GM12878 (cell line): Measurements from ENCODE around the gene GLT1D1. TPM values are rescaled to one million over a fixed set of nuclear protein-coding genes. Genes with fewer than 3 reads are reported as not detected.

Experiments
- BACH1 ChIP-seq: fragments of 450-650 bp; IDR thresholded peaks from 2 replicates; pipeline ENCODE4 v1.6.1; 2017; ENCODE audit warnings: mild to moderate bottlenecking, borderline replicate concordance
- BCL11A ChIP-seq: IDR thresholded peaks from 2 replicates; pipeline ENCODE4 v1.6.1; 2011; ENCODE audit warnings: low read depth, low read length
- BHLHE40 ChIP-seq, 2 experiments: fragments of 450-650 bp in 1 of 2; IDR thresholded peaks; 2 replicates each; pipeline ENCODE4 v1.6.1; 2011 to 2017; ENCODE audit warnings: low read depth in 2 of 2, borderline replicate concordance in 1 of 2, improper control_type of control experiment in 1 of 2, low read length in 1 of 2, mild to moderate bottlenecking in 1 of 2
- IRF3 ChIP-seq: fragments of 450-650 bp; IDR thresholded peaks from 2 replicates; pipeline ENCODE4 v1.6.1; 2014; ENCODE audit warnings: mild to moderate bottlenecking
- KDM1A ChIP-seq: fragments of 200-600 bp; sonication (generic); IDR thresholded peaks from 2 replicates; pipeline ENCODE4 v1.6.1; 2016; ENCODE audit warnings: borderline replicate concordance
- MTA3 ChIP-seq: IDR thresholded peaks from 2 replicates; pipeline ENCODE4 v1.6.1; 2012; ENCODE audit warnings: low read length, inconsistent platforms, borderline replicate concordance
- NFIC ChIP-seq: IDR thresholded peaks from 2 replicates; pipeline ENCODE4 v1.6.1; 2012; ENCODE audit warnings: low read depth, mild to moderate bottlenecking, inconsistent platforms, low read length, moderate library complexity
- NKRF ChIP-seq: fragments of 450-650 bp; conservative IDR thresholded peaks from 2 replicates; pipeline ENCODE4 v1.6.1; 2017; ENCODE audit warnings: mild to moderate bottlenecking, moderate library complexity
- PKNOX1 ChIP-seq: fragments of 450-650 bp; IDR thresholded peaks from 2 replicates; pipeline ENCODE4 v1.6.1; 2016; ENCODE audit warnings: mild to moderate bottlenecking
- PML ChIP-seq: IDR thresholded peaks from 2 replicates; pipeline ENCODE4 v1.6.1; 2012; ENCODE audit warnings: low read length, inconsistent platforms
- RUNX3 ChIP-seq: IDR thresholded peaks from 2 replicates; pipeline ENCODE4 v1.6.1; 2012; ENCODE audit warnings: low read length, inconsistent platforms
- SMC3 ChIP-seq: IDR thresholded peaks from 2 replicates; pipeline ENCODE4 v1.6.1; 2011; ENCODE audit warnings: low read length, improper control_type of control experiment, borderline replicate concordance
- SREBF1 ChIP-seq: IDR thresholded peaks from 2 replicates; pipeline ENCODE4 v1.6.1; 2012; ENCODE audit warnings: mild to moderate bottlenecking, low read length
- polyA plus RNA-seq, 11 experiments: library from polyadenylated mRNA; depleted of rRNA in 4 of 11; unstranded in 6 of 11; stranded (reverse) in 5 of 11; fragments of >200 nt; fragmentation: Nextera tagmentation in 4 of 11; fragmentation: Illumina TruSeq in 1 of 11; extraction: Ambion mirVana in 4 of 11; extraction: Trizol in 1 of 11; gene quantifications; 1 replicate in 1 of 11; 2 replicates in 10 of 11; pipeline versions ENCODE4 v1.2.1 to v1.2.3, GENCODE V29; 2011 to 2016; ENCODE audit warnings: inconsistent platforms in 2 of 11, missing spikeins in 2 of 11, low read depth in 1 of 11
- total RNA-seq, 4 experiments: library from RNA; depleted of rRNA in 3 of 4; stranded (reverse); fragments of >200 nt in 3 of 4; fragmentation: Illumina TruSeq in 1 of 4; extraction: Trizol in 1 of 4; gene quantifications; 2 replicates each; pipeline versions ENCODE4 v1.2.1 to v1.2.3, GENCODE V29; 2013 to 2021
- TF ChIP-seq, protein P1 (sequence below): IDR thresholded peaks from 2 replicates; pipeline ENCODE4 v1.6.1; 2011; ENCODE audit warnings: borderline replicate concordance, low read depth, mild to moderate bottlenecking, moderate library complexity, mixed read lengths, low read length; ENCODE audit not compliant: insufficient read depth; ENCODE audit errors: extremely low read length
- TF ChIP-seq, protein P2 (sequence below): fragments of 450-650 bp; IDR thresholded peaks from 2 replicates; pipeline ENCODE4 v1.6.1; 2017; ENCODE audit warnings: mild to moderate bottlenecking
- TF ChIP-seq, protein P3 (sequence below), 3 experiments: IDR thresholded peaks in 2 of 3; conservative IDR thresholded peaks in 1 of 3; 2 replicates each; pipeline ENCODE4 v1.5.1; 2011; ENCODE audit warnings: low read depth in 3 of 3, low read length in 3 of 3, mild to moderate bottlenecking in 3 of 3, control low read depth in 2 of 3, moderate library complexity in 2 of 3, inconsistent platforms in 1 of 3, mixed read lengths in 1 of 3; ENCODE audit not compliant: control insufficient read depth in 2 of 3, insufficient read depth in 1 of 3; ENCODE audit errors: extremely low read depth in 1 of 3

Gene GLT1D1
- total and polyA plus RNA-seq, 10 of the 15 experiments (the other 5 are each of a cell fraction or from before 2014, with no cell fraction given): 0.42 to 62.8 (median 3.0) TPM

DNA sequence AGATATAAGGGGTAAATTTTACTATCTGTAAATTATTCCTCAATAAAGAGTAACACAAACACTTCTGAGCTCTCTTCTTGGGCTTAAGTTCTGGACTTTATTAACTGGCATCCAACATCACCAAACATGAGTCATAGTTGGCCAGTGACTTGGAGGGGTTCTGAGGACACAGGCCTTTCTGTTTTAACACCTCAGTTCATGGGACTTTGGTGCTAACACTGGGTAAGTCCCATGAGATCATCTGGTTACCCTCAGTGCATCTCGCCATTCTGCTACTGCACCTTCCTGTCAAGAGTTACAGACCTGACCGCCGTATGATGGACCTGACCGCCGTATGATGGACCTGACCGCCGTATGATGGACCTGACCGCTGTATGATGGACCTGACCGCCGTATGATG, 39.4 kb upstream of the GLT1D1 start (continued):
- TF ChIP-seq NKRF (no peak), IRF3 (no peak), BHLHE40 (IDR thresholded peaks at IDR 0.05; ENCODE audit: borderline replicate concordance in 1 of 2, low read depth in 2 of 2, low read length in 1 of 2) (peak in 1 of 2 experiments; percentile 61; a peak in 2 of 4 replicates), PKNOX1 (no peak), BACH1 (0 out of 2 replicates have a peak, but pooled peaks have one; percentile 9), RUNX3 (peak; percentile 67), MTA3 (no peak), BCL11A (peak; percentile 35; the same call in 1 of the 2 replicates), NFIC (peak; percentile 67), KDM1A (no peak), SMC3 (no peak; the same call in 1 of the 2 replicates), SREBF1 (no peak), PML (0 out of 2 replicates have a peak, but pooled peaks have one; percentile 48)
- TF ChIP-seq, protein P1, sequence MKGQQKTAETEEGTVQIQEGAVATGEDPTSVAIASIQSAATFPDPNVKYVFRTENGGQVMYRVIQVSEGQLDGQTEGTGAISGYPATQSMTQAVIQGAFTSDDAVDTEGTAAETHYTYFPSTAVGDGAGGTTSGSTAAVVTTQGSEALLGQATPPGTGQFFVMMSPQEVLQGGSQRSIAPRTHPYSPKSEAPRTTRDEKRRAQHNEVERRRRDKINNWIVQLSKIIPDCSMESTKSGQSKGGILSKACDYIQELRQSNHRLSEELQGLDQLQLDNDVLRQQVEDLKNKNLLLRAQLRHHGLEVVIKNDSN: no peak
- TF ChIP-seq, protein P2, sequence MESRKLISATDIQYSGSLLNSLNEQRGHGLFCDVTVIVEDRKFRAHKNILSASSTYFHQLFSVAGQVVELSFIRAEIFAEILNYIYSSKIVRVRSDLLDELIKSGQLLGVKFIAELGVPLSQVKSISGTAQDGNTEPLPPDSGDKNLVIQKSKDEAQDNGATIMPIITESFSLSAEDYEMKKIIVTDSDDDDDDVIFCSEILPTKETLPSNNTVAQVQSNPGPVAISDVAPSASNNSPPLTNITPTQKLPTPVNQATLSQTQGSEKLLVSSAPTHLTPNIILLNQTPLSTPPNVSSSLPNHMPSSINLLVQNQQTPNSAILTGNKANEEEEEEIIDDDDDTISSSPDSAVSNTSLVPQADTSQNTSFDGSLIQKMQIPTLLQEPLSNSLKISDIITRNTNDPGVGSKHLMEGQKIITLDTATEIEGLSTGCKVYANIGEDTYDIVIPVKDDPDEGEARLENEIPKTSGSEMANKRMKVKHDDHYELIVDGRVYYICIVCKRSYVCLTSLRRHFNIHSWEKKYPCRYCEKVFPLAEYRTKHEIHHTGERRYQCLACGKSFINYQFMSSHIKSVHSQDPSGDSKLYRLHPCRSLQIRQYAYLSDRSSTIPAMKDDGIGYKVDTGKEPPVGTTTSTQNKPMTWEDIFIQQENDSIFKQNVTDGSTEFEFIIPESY: 0 out of 2 replicates have a peak, but pooled peaks have one; percentile 26
- TF ChIP-seq, protein P3, sequence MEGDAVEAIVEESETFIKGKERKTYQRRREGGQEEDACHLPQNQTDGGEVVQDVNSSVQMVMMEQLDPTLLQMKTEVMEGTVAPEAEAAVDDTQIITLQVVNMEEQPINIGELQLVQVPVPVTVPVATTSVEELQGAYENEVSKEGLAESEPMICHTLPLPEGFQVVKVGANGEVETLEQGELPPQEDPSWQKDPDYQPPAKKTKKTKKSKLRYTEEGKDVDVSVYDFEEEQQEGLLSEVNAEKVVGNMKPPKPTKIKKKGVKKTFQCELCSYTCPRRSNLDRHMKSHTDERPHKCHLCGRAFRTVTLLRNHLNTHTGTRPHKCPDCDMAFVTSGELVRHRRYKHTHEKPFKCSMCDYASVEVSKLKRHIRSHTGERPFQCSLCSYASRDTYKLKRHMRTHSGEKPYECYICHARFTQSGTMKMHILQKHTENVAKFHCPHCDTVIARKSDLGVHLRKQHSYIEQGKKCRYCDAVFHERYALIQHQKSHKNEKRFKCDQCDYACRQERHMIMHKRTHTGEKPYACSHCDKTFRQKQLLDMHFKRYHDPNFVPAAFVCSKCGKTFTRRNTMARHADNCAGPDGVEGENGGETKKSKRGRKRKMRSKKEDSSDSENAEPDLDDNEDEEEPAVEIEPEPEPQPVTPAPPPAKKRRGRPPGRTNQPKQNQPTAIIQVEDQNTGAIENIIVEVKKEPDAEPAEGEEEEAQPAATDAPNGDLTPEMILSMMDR (IDR thresholded peaks at IDR 0.05 in 2 of 3, conservative IDR thresholded peaks at IDR 0.05 in 1 of 3; ENCODE audit: control insufficient read depth in 2 of 3, extremely low read depth in 1 of 3, insufficient read depth in 1 of 3, low read depth in 3 of 3, low read length in 3 of 3): no peak
